Measurements from ENCODE around the gene PTPRM. TPM values are rescaled to one million over a fixed set of nuclear protein-coding genes. Genes with fewer than 3 reads are reported as not detected.

The PTPRM gene
- total and polyA plus RNA-seq, 3 donors from 2014 or later = 76.4 to 101 (median 94.6) TPM

GRCh38 chr18:8176109-8176508 lies 609.0 kb downstream of the PTPRM start:
- peak; percentile 58 for DNase-seq

DNA sequence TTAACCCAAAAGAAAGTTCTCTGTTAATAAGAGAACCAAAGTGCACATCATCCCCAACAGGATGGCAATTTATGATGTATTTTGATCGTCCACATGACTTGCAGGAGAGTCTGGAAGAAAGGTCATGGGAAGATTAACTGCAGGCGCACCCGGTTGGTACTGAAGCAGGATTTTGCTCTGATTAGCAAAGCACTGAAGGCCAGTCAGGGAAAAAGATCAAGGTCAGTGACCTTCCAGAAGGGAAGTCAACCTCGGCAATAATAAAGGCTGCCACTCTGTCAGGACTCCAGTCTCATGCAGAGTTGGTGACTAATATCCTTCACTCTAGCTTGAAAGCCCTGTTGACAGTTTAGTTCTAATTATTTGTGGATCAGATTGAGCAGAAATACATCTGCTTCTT lies 609.4 kb downstream of the PTPRM start:
- DNase-seq = no peak
- intact Hi-C loops (cut with DNase I; ENCODE audit: low total_unique reads) = no loop called here
- WGBS, 2 donors = 58 to 61% methylated on average over 4 of the region's 4 CpGs
- peak overlapping the region; percentile 67 to 82 for H3K27ac ChIP-seq
- no peak for TF ChIP-seq CTCF (IDR thresholded peaks at IDR 0.05)
- no peak for TF ChIP-seq POLR2A (IDR thresholded peaks at IDR 0.05)
- H3K4me1 ChIP-seq = peaks cover 18% of the 10 kb centered on the region
- H3K27me3 ChIP-seq = no peaks in the 10 kb centered on the region
- H3K4me3 ChIP-seq = no peak overlapping the region
- H3K36me3 ChIP-seq (ENCODE audit: low read depth, missing control alignments) = no peaks in the 10 kb centered on the region
- no peaks in the 10 kb centered on the region for H3K9me3 ChIP-seq

More at GRCh38 chr18:8176109-8176508, 609.0 kb downstream of the PTPRM start:
- intact Hi-C loops (cut with DNase I; ENCODE audit: low total_unique reads) = no loop called here
- TF ChIP-seq POLR2A (IDR thresholded peaks at IDR 0.05) (no peak), CTCF (IDR thresholded peaks at IDR 0.05) (no peak)
- 36 to 43% methylated on average over 3 of the region's 3 CpGs for WGBS, 2 donors
- no peaks in the 10 kb centered on the region for H3K36me3 ChIP-seq (ENCODE audit: low read depth, missing control alignments)
- no peaks in the 10 kb centered on the region for H3K9me3 ChIP-seq
- H3K27ac ChIP-seq = peak overlapping the region; percentile 67 to 82
- no peaks in the 10 kb centered on the region for H3K27me3 ChIP-seq
- H3K4me3 ChIP-seq = no peak overlapping the region
- H3K4me1 ChIP-seq = peaks cover 18% of the 10 kb centered on the region

DNA sequence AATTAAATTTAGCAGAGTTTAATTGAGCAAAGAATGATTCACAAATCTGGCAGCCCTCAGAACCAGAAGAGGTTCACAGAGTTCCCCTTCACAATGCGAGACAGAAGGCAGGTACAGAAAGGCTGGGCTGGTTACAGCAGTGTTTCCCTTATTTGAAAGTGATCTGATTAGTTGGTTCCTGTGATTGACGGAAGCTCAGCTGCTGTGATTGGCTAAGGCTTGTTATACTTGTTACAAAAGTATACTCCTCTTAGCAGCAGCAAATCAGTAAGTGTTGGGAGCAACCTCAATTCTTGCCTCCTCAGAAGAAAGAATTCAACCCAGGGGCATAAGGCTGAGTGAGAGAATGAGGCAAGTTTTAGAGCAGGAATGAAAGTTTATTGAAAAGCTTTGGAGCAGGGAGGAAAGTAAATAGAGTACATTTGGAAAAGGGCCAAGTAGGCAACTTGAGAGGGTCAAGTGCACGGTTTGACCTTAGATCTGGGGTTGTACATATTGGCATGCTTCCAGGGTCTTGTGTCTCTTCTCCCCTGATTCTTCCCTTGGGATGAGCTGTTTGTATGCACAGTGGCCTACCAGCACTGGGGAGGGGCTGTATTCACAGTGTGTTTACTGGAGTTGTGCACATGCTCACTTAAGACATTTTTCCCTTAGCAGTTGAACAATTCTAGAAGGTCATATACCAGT lies 610.4 kb downstream of the PTPRM start:
- Histone ChIP-seq H3K4me1 (peaks cover 18% of the 10 kb centered on the region), H3K27me3 (no peaks in the 10 kb centered on the region), H3K27ac (peak overlapping the region; percentile 67 to 82), H3K4me3 (no peak overlapping the region), H3K36me3 (ENCODE audit: low read depth, missing control alignments) (no peaks in the 10 kb centered on the region), H3K9me3 (no peaks in the 10 kb centered on the region)
- peak; percentile 76 for DNase-seq
- intact Hi-C loops (cut with DNase I; ENCODE audit: low total_unique reads) = no loop called here
- TF ChIP-seq CTCF (IDR thresholded peaks at IDR 0.05) (no peak), POLR2A (IDR thresholded peaks at IDR 0.05) (no peak)
- 37 to 49% methylated on average over 3 of the region's 3 CpGs for WGBS, 2 donors

GRCh38 chr18:8186413-8186812 lies 619.3 kb downstream of the PTPRM start:
- no peaks in the 10 kb centered on the region for H3K9me3 ChIP-seq
- TF ChIP-seq POLR2A (IDR thresholded peaks at IDR 0.05) = no peak
- TF ChIP-seq CTCF (IDR thresholded peaks at IDR 0.05) = no peak
- H3K27me3 ChIP-seq = no peaks in the 10 kb centered on the region
- no peak for DNase-seq
- WGBS, 2 donors = 97 to 100% methylated on average over 2 of the region's 2 CpGs
- intact Hi-C loops (cut with DNase I; ENCODE audit: low total_unique reads) = no loop called here
- no peaks in the 10 kb centered on the region for H3K36me3 ChIP-seq (ENCODE audit: low read depth, missing control alignments)
- H3K27ac ChIP-seq = no peak overlapping the region
- no peak overlapping the region for H3K4me3 ChIP-seq
- no peaks in the 10 kb centered on the region for H3K4me1 ChIP-seq

- no peaks in the 10 kb centered on the region for H3K27me3 ChIP-seq
- DNase-seq = no peak
- WGBS, 2 donors = 89 to 95% methylated on average over 7 of the region's 7 CpGs
- H3K36me3 ChIP-seq (ENCODE audit: low read depth, missing control alignments) = no peaks in the 10 kb centered on the region
- H3K4me1 ChIP-seq = no peaks in the 10 kb centered on the region
- H3K9me3 ChIP-seq = no peaks in the 10 kb centered on the region
- H3K27ac ChIP-seq = no peak overlapping the region
- no peak overlapping the region for H3K4me3 ChIP-seq
- TF ChIP-seq CTCF (IDR thresholded peaks at IDR 0.05) (no peak), POLR2A (IDR thresholded peaks at IDR 0.05) (no peak)
- intact Hi-C loops (cut with DNase I; ENCODE audit: low total_unique reads) = no loop called here
These were observed 621.1 kb downstream of the PTPRM start for GRCh38 chr18:8188184-8188583.
